ENCODE measurements around the gene TBXT. TPM values are rescaled to one million over a fixed set of nuclear protein-coding genes. Genes with fewer than 3 reads are reported as not detected.
"Not testable (repeated sequence)": the region's sequence is repeated elsewhere in the genome, so short reads cannot be mapped to it uniquely, and the experiment has no call there.

Gene TBXT
- total RNA-seq, 1 donor from 2014 or later, result 0.24 TPM

DNA sequence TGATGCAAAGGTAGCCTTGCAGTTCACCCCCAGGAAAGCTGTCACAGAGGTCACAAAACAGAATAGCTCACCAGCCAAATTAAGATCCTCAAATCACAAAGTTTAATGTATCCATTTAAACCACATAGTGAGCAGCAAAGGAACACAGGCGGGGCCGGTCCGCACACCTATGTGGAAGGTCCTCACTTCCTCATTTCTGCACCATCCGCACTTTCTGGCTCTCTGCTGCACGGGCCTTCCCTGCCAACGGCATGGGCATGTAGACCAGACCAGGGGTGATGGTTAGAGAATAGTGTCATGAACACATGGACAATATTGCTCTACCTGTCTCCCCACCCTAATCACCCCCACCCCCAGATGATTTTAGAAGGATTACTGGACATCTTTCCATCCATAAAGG, 12.1 kb upstream of the TBXT start:
- Mint-ChIP-seq H3K27ac (no peak overlapping the region), H3K4me1 (peaks cover under 1% of the 10 kb centered on the region), H3K27me3 (peaks cover 21% of the 10 kb centered on the region), H3K9me3 (peaks cover 3% of the 10 kb centered on the region), H3K4me3 (no peak overlapping the region), H3K36me3 (ENCODE audit: low read depth) (no peaks in the 10 kb centered on the region)
- CTCF ChIA-PET, result no interaction called here
- TF ChIP-seq, protein P1, sequence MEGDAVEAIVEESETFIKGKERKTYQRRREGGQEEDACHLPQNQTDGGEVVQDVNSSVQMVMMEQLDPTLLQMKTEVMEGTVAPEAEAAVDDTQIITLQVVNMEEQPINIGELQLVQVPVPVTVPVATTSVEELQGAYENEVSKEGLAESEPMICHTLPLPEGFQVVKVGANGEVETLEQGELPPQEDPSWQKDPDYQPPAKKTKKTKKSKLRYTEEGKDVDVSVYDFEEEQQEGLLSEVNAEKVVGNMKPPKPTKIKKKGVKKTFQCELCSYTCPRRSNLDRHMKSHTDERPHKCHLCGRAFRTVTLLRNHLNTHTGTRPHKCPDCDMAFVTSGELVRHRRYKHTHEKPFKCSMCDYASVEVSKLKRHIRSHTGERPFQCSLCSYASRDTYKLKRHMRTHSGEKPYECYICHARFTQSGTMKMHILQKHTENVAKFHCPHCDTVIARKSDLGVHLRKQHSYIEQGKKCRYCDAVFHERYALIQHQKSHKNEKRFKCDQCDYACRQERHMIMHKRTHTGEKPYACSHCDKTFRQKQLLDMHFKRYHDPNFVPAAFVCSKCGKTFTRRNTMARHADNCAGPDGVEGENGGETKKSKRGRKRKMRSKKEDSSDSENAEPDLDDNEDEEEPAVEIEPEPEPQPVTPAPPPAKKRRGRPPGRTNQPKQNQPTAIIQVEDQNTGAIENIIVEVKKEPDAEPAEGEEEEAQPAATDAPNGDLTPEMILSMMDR (IDR thresholded peaks at IDR 0.05), result no peak
- ATAC-seq (ENCODE audit: low read depth) (no peak), DNase-seq (no peak)
- POLR2A ChIA-PET, result no interaction called here
- intact Hi-C loops (cut with micrococcal nuclease), result no loop called here

DNA sequence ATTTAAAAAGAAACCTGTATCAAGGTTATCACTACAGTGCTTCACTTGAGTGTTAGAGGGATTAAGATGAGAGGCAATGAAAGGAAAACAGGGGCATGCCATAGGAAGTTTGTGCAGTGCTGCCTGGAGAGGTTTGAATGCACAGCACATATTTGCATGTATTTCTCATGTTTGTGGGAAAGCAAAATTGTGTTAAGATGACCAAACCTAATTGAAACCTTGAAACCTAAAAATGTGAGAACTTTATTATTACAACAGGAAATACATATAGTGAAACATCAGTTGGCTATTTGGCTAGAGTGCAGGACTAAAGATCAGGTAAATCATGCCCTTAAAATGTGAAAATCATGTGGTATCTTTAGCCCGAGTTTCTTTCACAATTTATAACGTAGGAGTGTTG, 8.5 kb upstream of the TBXT start:
- peaks cover 4% of the 10 kb centered on the region for H3K4me1 Mint-ChIP-seq
- TF ChIP-seq, protein P1 (IDR thresholded peaks at IDR 0.05), result no peak
- H3K27ac Mint-ChIP-seq, result no peak overlapping the region
- CTCF ChIA-PET, result no interaction called here
- peaks cover 9% of the 10 kb centered on the region for H3K27me3 Mint-ChIP-seq
- ATAC-seq (ENCODE audit: low read depth) (no peak), DNase-seq (no peak)
- intact Hi-C loops (cut with micrococcal nuclease), result no loop called here
- H3K4me3 Mint-ChIP-seq, result no peak overlapping the region
- POLR2A ChIA-PET, result no interaction called here
- H3K9me3 Mint-ChIP-seq, result no peaks in the 10 kb centered on the region
- H3K36me3 Mint-ChIP-seq (ENCODE audit: low read depth), result no peaks in the 10 kb centered on the region

DNA sequence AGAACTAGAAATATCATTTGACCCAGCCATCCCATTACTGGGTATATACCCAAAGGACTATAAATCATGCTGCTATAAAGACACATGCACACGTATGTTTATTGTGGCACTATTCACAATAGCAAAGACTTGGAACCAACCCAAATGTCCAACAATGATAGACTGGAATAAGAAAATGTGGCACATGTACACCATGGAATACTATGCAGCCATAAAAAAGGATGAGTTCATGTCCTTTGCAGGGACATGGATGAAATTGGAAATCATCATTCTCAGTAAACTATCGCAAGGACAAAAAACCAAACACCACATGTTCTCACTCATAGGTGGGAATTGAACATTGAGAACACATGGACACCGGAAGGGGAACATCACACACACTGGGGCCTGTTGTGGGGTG, 7.4 kb upstream of the TBXT start:
- H3K9me3 Mint-ChIP-seq; H3K27ac Mint-ChIP-seq; DNase-seq; H3K36me3 Mint-ChIP-seq (ENCODE audit: low read depth); ATAC-seq (ENCODE audit: low read depth); H3K4me3 Mint-ChIP-seq; POLR2A ChIA-PET; intact Hi-C loops (cut with micrococcal nuclease); H3K4me1 Mint-ChIP-seq; CTCF ChIA-PET: not testable (repeated sequence)
- peaks cover 13% of the 10 kb centered on the region for H3K27me3 Mint-ChIP-seq

DNA sequence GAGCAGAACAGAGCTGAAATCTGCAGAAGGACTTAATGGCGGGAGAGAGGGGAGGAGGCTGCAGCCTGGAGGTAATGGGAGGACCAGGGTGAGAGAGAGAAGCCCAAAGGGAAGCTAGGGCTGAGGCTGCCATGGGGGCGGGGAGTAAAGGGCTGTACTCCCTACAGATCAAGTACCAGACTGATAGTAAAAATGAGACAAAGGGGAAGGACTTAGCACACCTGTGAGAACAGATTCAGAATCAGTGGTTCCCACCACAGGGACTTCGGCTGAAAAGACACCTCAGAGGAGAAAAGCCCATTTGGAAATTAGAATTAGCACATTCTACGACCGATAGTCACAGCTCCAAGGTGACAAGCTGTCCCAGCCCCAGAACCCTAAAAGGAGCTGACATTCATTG, 6.4 kb upstream of the TBXT start:
- peaks cover 20% of the 10 kb centered on the region for H3K27me3 Mint-ChIP-seq
- intact Hi-C loops (cut with micrococcal nuclease), result no loop called here
- no peak overlapping the region for H3K27ac Mint-ChIP-seq
- H3K36me3 Mint-ChIP-seq (ENCODE audit: low read depth), result no peaks in the 10 kb centered on the region
- peaks cover 5% of the 10 kb centered on the region for H3K4me1 Mint-ChIP-seq
- no peak overlapping the region for H3K4me3 Mint-ChIP-seq
- H3K9me3 Mint-ChIP-seq, result no peaks in the 10 kb centered on the region
- no peak for ATAC-seq (ENCODE audit: low read depth)
- DNase-seq, result no peak
- ChIA-PET POLR2A (no interaction called here), CTCF (no interaction called here)
- TF ChIP-seq, protein P1 (IDR thresholded peaks at IDR 0.05), result no peak

DNA sequence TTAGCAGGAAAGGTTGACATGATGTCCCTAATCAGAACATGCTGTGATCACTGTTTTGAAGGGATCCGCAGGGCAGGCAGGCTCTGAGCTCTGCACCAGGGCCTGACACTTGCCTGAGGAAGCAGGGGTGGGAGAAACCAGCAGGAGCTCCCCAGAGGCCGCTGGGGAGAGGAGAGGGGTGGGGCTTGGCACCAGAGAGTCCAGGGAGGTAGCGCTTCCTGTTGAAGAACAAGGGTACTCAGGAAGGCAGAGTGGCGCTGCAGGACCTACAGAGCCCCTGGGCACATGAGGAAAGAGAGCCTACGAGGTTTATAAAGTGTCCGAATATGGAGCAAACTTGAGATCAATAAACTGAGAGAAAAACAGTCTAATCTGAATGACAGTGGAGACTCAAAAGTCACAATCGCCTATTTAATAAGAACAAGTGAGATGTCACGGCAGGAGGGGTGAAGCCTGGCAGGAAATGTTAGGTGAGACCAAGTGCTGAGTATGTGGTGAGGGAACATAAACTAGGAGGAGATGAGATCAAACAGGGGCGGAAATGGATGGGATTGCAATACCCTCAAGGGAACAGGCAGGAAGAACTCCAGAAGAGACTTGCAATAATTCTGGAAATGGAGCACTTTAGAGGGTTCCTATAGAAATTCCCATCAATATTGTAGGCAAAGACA, 5.8 kb upstream of the TBXT start:
- peaks cover 25% of the 10 kb centered on the region for H3K27me3 Mint-ChIP-seq
- TF ChIP-seq, protein P1 (IDR thresholded peaks at IDR 0.05), result no peak
- H3K9me3 Mint-ChIP-seq, result no peaks in the 10 kb centered on the region
- ATAC-seq (ENCODE audit: low read depth), result no peak
- H3K27ac Mint-ChIP-seq, result no peak overlapping the region
- no peak for DNase-seq
- H3K4me1 Mint-ChIP-seq, result peaks cover 11% of the 10 kb centered on the region
- intact Hi-C loops (cut with micrococcal nuclease), result no loop called here
- ChIA-PET CTCF (no interaction called here), POLR2A (no interaction called here)
- H3K36me3 Mint-ChIP-seq (ENCODE audit: low read depth), result no peaks in the 10 kb centered on the region
- no peak overlapping the region for H3K4me3 Mint-ChIP-seq

DNA sequence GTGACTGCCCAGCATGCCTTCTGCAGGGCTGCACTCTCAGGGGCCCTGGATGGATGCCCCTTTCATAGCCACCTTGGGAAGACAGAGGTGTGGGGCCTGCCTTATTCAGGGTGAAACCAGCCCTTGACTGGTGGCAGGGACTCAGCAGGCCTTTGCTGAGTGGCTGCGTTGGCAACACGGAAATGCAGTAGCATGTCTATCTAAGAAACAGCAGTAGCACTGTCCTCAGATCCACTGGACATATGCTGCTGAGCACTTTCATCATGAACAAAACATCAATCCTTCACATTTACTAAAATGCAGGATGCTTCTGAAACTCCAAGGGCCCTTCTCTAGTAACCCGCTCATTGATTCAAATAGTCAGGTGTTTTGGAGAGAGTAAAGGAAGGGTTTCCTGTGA, 4.9 kb upstream of the TBXT start:
- TF ChIP-seq, protein P1 (IDR thresholded peaks at IDR 0.05), result no peak
- ATAC-seq (ENCODE audit: low read depth), result no peak
- Mint-ChIP-seq H3K27ac (no peak overlapping the region), H3K27me3 (peaks cover 26% of the 10 kb centered on the region), H3K4me3 (no peak overlapping the region), H3K9me3 (no peaks in the 10 kb centered on the region), H3K4me1 (peaks cover 13% of the 10 kb centered on the region), H3K36me3 (ENCODE audit: low read depth) (no peaks in the 10 kb centered on the region)
- no peak for DNase-seq
- intact Hi-C loops (cut with micrococcal nuclease), result no loop called here
- ChIA-PET POLR2A (no interaction called here), CTCF (no interaction called here)

Measured in activated B cell treated with CpG ODN at 0.5 μM for 24 hours (primary cell).